ENCODE results near the gene TRPM3.

TRPM3 gene

DNA sequence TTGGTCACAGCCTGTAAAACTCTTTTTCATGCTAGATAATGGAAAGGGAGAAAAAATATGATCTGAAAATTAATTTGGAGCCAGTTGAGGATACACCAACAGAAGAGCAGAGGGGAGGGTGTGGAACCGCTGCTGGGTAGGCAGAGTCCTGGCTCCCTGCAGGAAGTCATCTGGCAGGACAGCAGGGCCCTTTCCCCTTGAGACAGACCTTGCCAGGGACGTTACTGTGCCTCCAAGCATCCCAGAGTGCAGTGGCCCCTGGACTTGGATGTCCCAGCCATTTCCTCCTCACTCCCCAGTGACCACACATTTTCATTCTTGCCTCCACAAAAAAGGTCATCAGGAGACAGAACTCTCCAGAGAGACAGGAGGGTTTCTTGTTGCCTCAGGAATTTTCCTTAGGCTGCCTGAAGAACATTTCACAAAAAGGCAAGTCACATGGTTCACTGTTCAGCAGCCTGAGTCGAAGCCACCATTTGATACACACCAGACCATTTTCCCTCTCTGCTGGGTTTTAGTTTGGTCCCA, 5.9 kb downstream of the TRPM3 start:
- in situ Hi-C loops (cut with MboI; ENCODE audit: low sequenced_read_pairs, unreplicated experiment) = no loop called here
- DNase-seq (ENCODE audit: low spot score) = no peak

DNA sequence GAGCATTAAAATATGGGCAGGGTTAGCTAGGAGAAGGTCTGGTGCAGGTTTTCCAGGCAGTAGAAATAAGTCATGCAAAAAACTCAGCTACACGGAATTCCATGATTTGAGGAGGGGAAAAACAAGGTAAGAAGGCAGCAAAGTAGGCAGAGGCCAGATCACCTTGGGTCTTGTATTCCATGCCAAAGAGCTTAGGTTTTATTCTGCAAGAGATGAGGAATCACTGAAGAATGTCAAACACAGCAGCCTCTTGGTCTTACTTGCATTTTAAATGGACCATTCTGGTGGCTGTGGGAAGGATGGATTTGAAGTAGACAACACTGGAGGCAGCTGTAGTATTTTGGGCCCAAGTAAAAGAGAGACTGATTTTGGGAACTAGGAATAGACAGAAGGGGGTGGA, 8.6 kb downstream of the TRPM3 start:
- in situ Hi-C loops (cut with MboI; ENCODE audit: low sequenced_read_pairs, unreplicated experiment) = no loop called here
- TF ChIP-seq, protein P1, sequence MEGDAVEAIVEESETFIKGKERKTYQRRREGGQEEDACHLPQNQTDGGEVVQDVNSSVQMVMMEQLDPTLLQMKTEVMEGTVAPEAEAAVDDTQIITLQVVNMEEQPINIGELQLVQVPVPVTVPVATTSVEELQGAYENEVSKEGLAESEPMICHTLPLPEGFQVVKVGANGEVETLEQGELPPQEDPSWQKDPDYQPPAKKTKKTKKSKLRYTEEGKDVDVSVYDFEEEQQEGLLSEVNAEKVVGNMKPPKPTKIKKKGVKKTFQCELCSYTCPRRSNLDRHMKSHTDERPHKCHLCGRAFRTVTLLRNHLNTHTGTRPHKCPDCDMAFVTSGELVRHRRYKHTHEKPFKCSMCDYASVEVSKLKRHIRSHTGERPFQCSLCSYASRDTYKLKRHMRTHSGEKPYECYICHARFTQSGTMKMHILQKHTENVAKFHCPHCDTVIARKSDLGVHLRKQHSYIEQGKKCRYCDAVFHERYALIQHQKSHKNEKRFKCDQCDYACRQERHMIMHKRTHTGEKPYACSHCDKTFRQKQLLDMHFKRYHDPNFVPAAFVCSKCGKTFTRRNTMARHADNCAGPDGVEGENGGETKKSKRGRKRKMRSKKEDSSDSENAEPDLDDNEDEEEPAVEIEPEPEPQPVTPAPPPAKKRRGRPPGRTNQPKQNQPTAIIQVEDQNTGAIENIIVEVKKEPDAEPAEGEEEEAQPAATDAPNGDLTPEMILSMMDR (IDR thresholded peaks at IDR 0.05; ENCODE audit: borderline replicate concordance, control extremely low read depth, extremely low read depth, insufficient read depth, missing control alignments) = no peak
- no peak for DNase-seq (ENCODE audit: low spot score)

More for the DNA sequence above, 5.9 kb downstream of the TRPM3 start:
- TF ChIP-seq, protein P1 (IDR thresholded peaks at IDR 0.05; ENCODE audit: borderline replicate concordance, control extremely low read depth, extremely low read depth, insufficient read depth, missing control alignments) = no peak

DNA sequence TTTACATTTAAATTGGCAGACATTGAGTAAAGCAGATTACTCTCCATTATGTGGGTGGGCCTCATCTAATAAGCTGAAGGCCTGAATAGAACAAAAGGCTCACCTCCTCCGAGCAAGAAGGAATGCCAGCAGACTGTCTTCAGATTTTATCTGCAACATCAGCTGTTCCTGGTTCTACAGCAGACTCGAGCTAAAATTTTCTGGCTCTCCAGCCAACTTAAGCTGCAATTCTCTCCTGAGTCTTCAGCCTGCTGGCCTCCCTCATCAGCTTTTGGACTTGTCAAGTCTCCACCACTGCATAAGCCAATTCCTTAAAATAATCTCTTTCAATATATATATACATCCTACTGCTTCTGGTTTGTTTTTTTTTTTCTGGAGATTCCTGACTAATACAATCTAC, 12.5 kb downstream of the TRPM3 start:
- DNase-seq (ENCODE audit: low spot score) = no peak
- TF ChIP-seq, protein P1 (IDR thresholded peaks at IDR 0.05; ENCODE audit: borderline replicate concordance, control extremely low read depth, extremely low read depth, insufficient read depth, missing control alignments) = no peak
- in situ Hi-C loops (cut with MboI; ENCODE audit: low sequenced_read_pairs, unreplicated experiment) = no loop called here

DNA sequence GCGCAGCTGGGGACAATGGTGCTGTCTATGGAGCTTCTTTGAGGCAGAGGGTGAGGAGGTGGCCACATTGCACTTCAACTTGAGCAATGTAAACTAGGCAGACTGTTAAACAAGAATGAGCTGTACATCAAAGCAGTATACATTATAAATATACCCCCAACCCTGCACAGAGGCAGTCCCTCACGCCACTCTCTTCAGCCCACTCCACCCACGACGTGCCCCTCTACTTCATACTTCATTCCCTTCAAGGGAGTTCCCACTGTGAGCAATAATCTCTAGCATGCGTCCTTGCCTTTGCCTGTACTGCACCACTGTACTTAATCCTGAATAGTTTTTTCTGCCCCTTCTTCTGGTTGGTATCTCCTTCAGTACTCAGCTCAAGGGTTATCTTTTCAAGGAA, 14.4 kb downstream of the TRPM3 start:
- DNase-seq (ENCODE audit: low spot score) = no peak
- TF ChIP-seq, protein P1 (IDR thresholded peaks at IDR 0.05; ENCODE audit: borderline replicate concordance, control extremely low read depth, extremely low read depth, insufficient read depth, missing control alignments) = no peak
- in situ Hi-C loops (cut with MboI; ENCODE audit: low sequenced_read_pairs, unreplicated experiment) = no loop called here

DNA sequence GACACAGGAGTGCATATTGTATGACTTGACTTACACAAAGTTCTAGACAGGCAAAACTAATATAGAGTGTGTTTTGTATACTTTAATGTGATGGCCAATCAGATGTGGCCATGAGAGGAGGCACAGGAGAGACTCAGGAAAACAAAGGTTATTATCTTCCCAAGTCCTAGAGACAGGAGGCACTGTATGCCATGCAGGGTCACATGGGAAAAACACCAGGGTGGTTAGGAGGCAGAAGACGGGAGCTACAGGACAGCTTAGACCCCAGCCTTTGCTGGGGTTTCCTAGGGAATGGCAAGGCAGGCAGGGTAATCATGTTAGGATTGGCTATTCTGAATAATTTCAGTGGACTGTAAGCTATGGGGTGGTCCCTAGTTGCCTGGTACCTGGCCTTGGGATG, 16.2 kb downstream of the TRPM3 start:
- TF ChIP-seq, protein P1 (IDR thresholded peaks at IDR 0.05; ENCODE audit: borderline replicate concordance, control extremely low read depth, extremely low read depth, insufficient read depth, missing control alignments) = no peak
- DNase-seq (ENCODE audit: low spot score) = no peak
- in situ Hi-C loops (cut with MboI; ENCODE audit: low sequenced_read_pairs, unreplicated experiment) = no loop called here

DNA sequence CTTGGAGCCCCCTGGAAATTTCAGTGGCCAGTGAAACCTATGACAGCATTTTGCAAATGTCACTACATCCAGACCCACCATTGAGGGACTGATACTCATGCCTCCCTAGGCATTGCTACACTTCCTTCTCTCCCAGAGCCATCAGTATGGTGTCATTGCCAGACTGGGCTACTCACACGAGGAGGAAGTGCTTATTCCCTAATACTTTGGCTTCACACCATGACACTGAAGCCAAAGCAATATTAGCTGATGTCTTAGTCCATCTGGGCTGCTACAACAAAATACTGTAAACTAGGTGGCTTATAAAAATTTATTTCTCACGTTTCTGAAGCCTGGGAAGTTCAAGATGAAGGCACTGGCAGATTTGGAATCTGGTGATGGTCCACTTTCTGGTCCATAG, 22.6 kb downstream of the TRPM3 start:
- no peak for DNase-seq (ENCODE audit: low spot score)
- TF ChIP-seq, protein P1 (IDR thresholded peaks at IDR 0.05; ENCODE audit: borderline replicate concordance, control extremely low read depth, extremely low read depth, insufficient read depth, missing control alignments) = no peak
- in situ Hi-C loops (cut with MboI; ENCODE audit: low sequenced_read_pairs, unreplicated experiment) = no loop called here

DNA sequence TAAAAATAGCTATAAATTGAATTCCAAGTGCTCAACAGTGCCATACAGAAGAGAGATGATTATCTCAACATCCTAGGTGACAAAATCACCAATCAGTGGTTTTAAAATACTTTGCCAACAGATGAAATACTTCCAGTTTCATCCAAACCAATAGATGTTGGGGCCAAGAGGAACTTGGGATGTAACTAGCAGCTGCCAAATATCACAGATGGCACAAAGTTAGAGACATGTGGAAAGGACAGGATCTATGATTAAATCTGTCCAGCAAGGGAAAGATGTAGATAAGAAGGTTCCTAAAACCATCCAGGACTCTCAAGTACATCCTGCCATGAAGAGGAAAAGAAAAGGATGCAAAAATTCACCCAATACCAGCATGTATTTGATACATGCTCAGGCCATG, 23.8 kb downstream of the TRPM3 start:
- DNase-seq (ENCODE audit: low spot score) = no peak
- TF ChIP-seq, protein P1 (IDR thresholded peaks at IDR 0.05; ENCODE audit: borderline replicate concordance, control extremely low read depth, extremely low read depth, insufficient read depth, missing control alignments) = no peak
- in situ Hi-C loops (cut with MboI; ENCODE audit: low sequenced_read_pairs, unreplicated experiment) = no loop called here

Data from GM13976 (cell line).